ENCODE data around the gene LRRIQ4.
A peak's percentile ranks its signal among the peaks of the same experiment; 100 is the strongest.

The LRRIQ4 gene

GRCh38 chr3:169863458-169863899 lies 50.8 kb downstream of the LRRIQ4 start:
- peak; percentile 88 for DNase-seq

DNA sequence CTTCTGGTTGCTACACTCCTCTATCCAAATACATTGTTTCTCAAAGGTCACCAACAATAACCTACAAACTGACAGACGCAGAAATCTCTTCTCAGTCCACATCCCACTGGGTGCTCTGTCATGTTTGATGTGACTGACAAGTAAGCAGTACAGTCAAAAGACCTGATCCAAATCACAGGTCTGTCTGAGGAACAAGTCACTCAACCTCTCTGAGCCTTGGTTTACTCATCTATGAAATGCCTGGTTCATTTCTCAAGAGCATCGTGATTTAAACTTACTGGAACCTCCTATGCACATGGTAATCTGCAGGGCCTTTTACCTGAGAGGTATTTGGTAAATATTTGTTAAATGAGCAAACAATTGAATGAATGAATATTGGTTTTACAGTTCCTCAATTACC lies 51.6 kb downstream of the LRRIQ4 start:
- DNase-seq, result no peak

DNA sequence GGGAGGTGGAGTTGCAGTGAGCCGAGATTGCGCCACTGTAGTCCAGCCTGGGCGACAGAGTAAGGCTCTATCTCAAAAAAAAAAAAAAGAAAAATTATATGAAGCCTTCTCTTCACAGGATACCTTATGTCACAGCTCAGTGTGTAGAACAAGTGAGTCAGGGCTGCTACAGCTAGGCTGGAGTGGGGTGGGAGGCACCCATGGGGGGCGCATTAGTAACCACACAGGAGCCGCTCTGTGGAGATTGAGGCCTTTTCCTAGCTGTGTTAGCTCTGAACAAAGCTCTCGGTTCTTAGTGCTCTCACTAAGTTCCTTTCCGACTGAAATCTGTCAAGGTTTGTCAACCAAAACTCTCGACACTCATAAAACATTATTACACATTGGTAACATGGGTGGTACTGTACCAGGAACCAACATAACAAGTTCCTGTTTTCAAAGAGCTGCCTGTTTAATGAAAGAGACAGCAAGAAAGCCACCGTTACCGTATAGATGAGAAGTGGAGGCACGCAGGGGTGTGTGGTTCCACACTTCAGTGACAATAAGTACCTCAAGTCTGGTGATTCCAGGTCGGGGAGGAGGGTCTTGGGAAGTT lies 52.6 kb downstream of the LRRIQ4 start:
- no peak for DNase-seq

DNA sequence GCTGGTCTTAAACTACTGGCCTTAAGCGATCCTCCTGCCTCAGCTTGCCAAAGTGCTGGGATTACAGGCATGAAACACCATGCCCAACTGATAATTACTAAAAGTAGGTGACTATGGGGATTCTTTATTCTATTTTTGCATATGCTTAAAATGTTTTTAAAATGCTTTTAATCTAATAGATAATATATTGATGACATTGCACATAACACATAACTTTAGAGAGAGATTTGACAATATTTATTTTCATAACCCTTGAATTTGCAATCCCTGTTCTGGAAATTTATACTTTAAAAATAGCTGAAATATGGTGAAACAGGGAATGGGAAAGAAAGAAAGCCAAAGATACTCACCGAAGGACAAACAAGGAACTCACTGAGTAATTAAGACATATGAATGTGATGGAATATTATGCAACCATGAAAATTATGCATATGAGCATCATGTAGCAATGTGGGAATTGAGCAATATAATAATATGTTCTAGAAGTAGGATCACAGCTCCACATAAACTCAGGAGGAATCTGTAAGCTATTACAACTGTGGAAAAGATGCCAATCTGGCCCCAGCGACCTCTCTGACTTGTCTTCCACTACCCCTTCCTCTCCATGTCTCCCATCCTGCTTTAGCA lies 55.0 kb downstream of the LRRIQ4 start:
- DNase-seq, result no peak

GRCh38 chr3:169868369-169868768 lies 55.7 kb downstream of the LRRIQ4 start:
- no peak for DNase-seq

DNA sequence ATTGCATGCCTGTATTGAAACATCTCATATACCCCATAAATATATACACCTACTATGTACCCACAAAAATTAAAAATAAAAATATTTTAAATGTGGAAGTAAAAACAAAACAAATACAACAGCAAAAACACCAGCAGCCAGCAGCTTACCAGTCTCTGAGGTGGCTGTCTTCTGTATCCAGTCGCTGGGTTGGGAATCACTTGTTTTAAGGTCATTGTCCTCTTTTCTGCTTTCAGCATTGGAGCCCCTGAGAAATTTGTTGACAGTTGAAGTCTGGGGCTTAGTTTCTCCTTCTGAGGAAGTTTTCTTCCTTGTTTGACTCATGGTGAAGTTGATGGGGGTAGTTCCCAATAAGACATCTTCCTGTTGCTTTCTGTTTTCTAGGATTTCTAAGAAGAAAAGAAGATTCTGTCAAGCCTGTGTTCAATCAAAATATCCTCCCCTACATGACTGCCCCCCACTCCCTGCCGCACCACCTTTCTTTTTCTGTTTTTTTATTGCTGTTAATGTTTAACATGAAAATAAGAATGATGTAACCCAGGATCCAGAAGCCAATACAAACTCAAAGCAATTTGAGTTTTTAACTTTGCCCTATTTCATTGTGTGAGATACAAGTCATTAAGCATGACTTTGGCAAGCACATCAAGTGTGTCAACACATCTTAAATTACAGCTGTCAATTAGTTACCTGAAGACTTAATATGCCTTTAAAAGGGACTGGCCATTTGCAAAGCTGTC lies 57.0 kb downstream of the LRRIQ4 start, which contains the start of gene LRRC31:
TSS of gene LRRC31 (minus strand) at position 452 of the 737 bp plus-strand sequence. CDS start at position 324, 128 bp downstream.
- no peak for DNase-seq

- no peak for DNase-seq
Observed at GRCh38 chr3:169871129-169871886, 58.6 kb downstream of the LRRIQ4 start.

DNA sequence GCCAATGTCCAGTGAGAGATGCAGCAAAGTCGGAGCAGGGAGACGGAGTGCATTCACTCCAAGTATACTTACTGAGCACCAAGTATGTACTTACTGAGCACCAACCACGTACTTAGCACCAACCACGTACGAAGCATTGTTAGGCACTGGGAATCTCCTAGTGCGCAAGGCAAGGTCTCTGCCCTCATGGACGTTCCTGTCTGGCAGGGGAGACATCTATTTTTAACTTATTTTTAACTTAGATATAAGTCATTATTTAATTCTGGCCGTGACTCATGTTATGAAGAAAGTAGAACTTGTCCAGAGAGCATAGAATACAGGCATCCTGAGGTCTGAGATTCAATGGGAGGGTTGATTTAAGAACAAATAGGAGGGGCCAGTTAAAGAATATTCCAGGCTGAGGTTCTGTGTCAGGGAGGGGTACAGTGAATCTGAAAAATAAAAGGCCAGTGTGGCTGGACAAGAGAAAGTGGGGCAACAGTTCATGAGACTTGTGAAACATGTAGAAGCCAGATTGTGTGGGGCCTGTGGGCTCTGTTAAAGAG lies 66.4 kb downstream of the LRRIQ4 start:
- no peak for DNase-seq

DNA sequence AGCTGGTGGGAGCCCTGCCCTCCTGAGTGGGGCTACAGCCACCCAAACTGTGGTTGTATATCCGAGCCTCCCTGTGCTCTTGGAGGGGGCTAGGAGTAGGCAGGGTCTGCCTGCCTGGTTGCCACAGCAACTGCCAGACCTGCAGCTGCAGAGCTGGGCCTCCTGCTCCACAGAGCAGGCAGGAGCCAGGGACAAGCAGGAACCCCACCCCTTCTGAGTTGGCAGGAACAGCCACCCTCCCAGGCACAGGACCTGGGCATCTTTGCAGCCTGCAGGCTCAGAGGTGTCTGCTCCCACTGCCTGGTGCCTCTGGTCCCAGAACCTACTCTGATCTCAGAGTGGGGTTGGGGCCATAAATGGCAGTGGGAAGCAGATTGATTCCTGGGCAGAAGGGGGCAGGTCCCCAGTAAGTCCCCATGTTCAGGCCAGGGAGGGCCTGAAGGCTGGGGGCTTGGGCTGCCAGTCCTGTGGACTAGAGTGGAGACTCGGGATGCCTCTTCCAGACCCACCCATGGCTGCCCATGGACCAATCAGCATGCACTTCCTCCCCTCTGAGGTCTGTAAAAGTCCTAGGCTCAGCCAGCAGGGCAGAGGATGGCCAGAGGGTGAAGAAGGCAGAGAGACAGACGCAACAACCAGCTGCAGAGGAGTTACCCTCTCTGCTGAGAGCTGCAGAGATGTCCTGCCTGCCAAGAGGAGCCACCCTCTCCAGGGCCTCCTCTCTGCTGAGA lies 67.3 kb downstream of the LRRIQ4 start:
- DNase-seq, result no peak

DNA sequence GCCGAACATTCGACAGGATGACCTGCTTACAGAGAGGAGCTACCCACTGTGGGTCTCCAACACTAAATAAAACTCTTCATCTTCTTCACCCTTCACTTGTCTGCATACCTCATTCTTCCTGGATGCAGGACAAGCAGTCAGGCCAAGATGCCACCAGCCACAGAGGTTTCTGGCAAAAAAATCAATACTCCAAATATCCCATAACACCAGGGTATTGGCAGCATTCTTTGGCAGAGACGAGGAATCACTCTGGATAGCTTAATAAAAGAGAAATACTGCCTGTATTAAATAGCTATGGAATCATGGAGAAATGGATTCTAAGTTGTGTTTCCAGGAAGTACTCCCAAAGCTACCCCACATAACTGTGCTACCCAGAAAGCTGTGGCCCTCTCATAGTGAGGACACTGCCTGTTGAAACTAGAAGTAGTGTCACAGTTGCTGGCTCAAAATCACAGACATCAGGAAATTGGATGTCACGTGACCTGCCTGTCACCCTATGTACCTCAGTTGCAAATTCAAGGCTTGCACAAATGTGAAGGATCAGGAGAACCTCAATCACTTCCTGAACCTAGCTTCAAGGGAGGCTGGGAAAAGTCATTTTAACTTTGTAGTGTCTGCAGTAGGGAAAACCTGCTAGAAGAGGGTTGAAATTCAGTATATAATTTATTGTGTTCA lies 68.0 kb downstream of the LRRIQ4 start:
- DNase-seq, result no peak

- no peak for DNase-seq
Observed at GRCh38 chr3:169886671-169887070, 74.0 kb downstream of the LRRIQ4 start.
